GM13977 (cell line): ENCODE results near the gene GGT6.

Source experiments
- DNase-seq: peaks from one replicate; pipeline ENCODE4 v3.0.0; 2012; ENCODE audit warnings: low spot score
- CTCF ChIP-seq: IDR thresholded peaks from 2 replicates; pipeline ENCODE4 v1.5.1; 2012; ENCODE audit warnings: mild to moderate bottlenecking, control low read depth; ENCODE audit not compliant: insufficient read depth; ENCODE audit errors: extremely low read depth, missing control alignments
- in situ Hi-C: fragments of 300-500 bp; cut with MboI; formaldehyde crosslinking; loops from one replicate; pipeline ENCODE4 v1.12.0; 2022; ENCODE audit warnings: low sequenced_read_pairs, low pct_unique_long_range_greater_than_20kb, mixed read lengths, inconsistent platforms; ENCODE audit not compliant: unreplicated experiment

The GGT6 gene

GRCh38 chr17:4548721-4549531 lies 11.5 kb downstream of the GGT6 start:
- in situ Hi-C loops: no loop called here
- DNase-seq: no peak
- TF ChIP-seq CTCF: no peak

GRCh38 chr17:4548061-4548461 lies 12.3 kb downstream of the GGT6 start:
- in situ Hi-C loops: no loop called here
- no peak for TF ChIP-seq CTCF
- DNase-seq: no peak

GRCh38 chr17:4547118-4547906 lies 13.1 kb downstream of the GGT6 start:
- no peak for TF ChIP-seq CTCF
- in situ Hi-C loops: no loop called here
- no peak for DNase-seq

- in situ Hi-C loops: no loop called here
- no peak for DNase-seq
- no peak for TF ChIP-seq CTCF
Observed at GRCh38 chr17:4545217-4545951, 15.0 kb downstream of the GGT6 start.

GRCh38 chr17:4544951-4545216 lies 15.5 kb downstream of the GGT6 start:
- no peak for DNase-seq
- no peak for TF ChIP-seq CTCF
- in situ Hi-C loops: no loop called here

GRCh38 chr17:4544135-4544950 lies 16.0 kb downstream of the GGT6 start:
- TF ChIP-seq CTCF: no peak
- no peak for DNase-seq
- in situ Hi-C loops: no loop called here
